Measurements from ENCODE around the gene OSBPL5.

Gene OSBPL5

GRCh38 chr11:3122775-3123201, 42.3 kb downstream of the OSBPL5 start:
- H3K9me3 ChIP-seq: no peaks in the 10 kb centered on the region
- H3K27ac ChIP-seq: no peak overlapping the region
- peaks cover 21 to 25% of the 10 kb centered on the region in 2 experiments for H3K4me1 ChIP-seq (ENCODE audit: control insufficient read depth in 1 of 2, insufficient read depth in 1 of 2, low read depth in 1 of 2, low read length in 1 of 2)
- H3K27me3 ChIP-seq: no peaks in the 10 kb centered on the region
- H3K36me3 ChIP-seq: peaks cover 34% of the 10 kb centered on the region
- TF ChIP-seq CTCF (IDR thresholded peaks at IDR 0.05): no peak
- H3K4me3 ChIP-seq (ENCODE audit: low read depth in 1 of 2, low read length in 1 of 2): no peak overlapping the region

GRCh38 chr11:3121931-3122774, 43.0 kb downstream of the OSBPL5 start:
- no peaks in the 10 kb centered on the region for H3K27me3 ChIP-seq
- H3K27ac ChIP-seq: no peak overlapping the region
- H3K36me3 ChIP-seq: peaks cover 34% of the 10 kb centered on the region
- H3K4me1 ChIP-seq (ENCODE audit: control insufficient read depth in 1 of 2, insufficient read depth in 1 of 2, low read depth in 1 of 2, low read length in 1 of 2): peaks cover 17 to 21% of the 10 kb centered on the region in 2 experiments
- no peak for TF ChIP-seq CTCF (IDR thresholded peaks at IDR 0.05)
- H3K4me3 ChIP-seq (ENCODE audit: low read depth in 1 of 2, low read length in 1 of 2): no peak overlapping the region
- H3K9me3 ChIP-seq: no peaks in the 10 kb centered on the region

GRCh38 chr11:3121416-3121815, 43.7 kb downstream of the OSBPL5 start:
- Histone ChIP-seq H3K9me3 (no peaks in the 10 kb centered on the region), H3K27ac (no peak overlapping the region), H3K36me3 (peaks cover 34% of the 10 kb centered on the region), H3K27me3 (no peaks in the 10 kb centered on the region), H3K4me1 (ENCODE audit: control insufficient read depth in 1 of 2, insufficient read depth in 1 of 2, low read depth in 1 of 2, low read length in 1 of 2) (peaks cover 9 to 14% of the 10 kb centered on the region in 2 experiments), H3K4me3 (ENCODE audit: low read depth in 1 of 2, low read length in 1 of 2) (no peak overlapping the region)
- no peak for TF ChIP-seq CTCF (IDR thresholded peaks at IDR 0.05)

GRCh38 chr11:3120071-3120792, 44.9 kb downstream of the OSBPL5 start:
- Histone ChIP-seq H3K9me3 (peaks cover under 1% of the 10 kb centered on the region), H3K36me3 (peaks cover 34% of the 10 kb centered on the region), H3K27ac (no peak overlapping the region), H3K27me3 (no peaks in the 10 kb centered on the region), H3K4me3 (ENCODE audit: low read depth in 1 of 2, low read length in 1 of 2) (no peak overlapping the region), H3K4me1 (ENCODE audit: control insufficient read depth in 1 of 2, insufficient read depth in 1 of 2, low read depth in 1 of 2, low read length in 1 of 2) (peaks cover 7 to 8% of the 10 kb centered on the region in 2 experiments)
- TF ChIP-seq CTCF (IDR thresholded peaks at IDR 0.05): no peak

GRCh38 chr11:3119141-3119821, 45.8 kb downstream of the OSBPL5 start:
- H3K9me3 ChIP-seq: peaks cover 6% of the 10 kb centered on the region
- no peaks in the 10 kb centered on the region for H3K27me3 ChIP-seq
- peaks cover 34% of the 10 kb centered on the region for H3K36me3 ChIP-seq
- H3K4me3 ChIP-seq (ENCODE audit: low read depth in 1 of 2, low read length in 1 of 2): no peak overlapping the region
- no peak for TF ChIP-seq CTCF (IDR thresholded peaks at IDR 0.05)
- H3K4me1 ChIP-seq (ENCODE audit: control insufficient read depth in 1 of 2, insufficient read depth in 1 of 2, low read depth in 1 of 2, low read length in 1 of 2): peaks cover under 1 to 1% of the 10 kb centered on the region in 2 experiments
- H3K27ac ChIP-seq: no peak overlapping the region

Data from neutrophil (primary cell).